Measurements from ENCODE around the gene GOSR2. TPM values are rescaled to one million over a fixed set of nuclear protein-coding genes. Genes with fewer than 3 reads are reported as not detected.

Gene GOSR2
- 10 to 100 TPM in 11 of 12 donors, not detected in 1; 25.5 to 42.6 (median 34.8) TPM for polyA plus RNA-seq (ENCODE audit: insufficient read length in 12 of 12)
- long read RNA-seq, donor 1, transcript GOSR2-209 (4 exons, 1,444 nt) = minor isoform, 6 of 26 reads
- long read RNA-seq, donor 1, transcript GOSR2-232 (6 exons, 3,964 nt) = major isoform, 15 of 26 reads
- long read RNA-seq, donor 1, partial matches to known transcripts = 0 of 26 reads
- long read RNA-seq, donor 1, other reads (novel, unspliced or antisense) = 0 of 26 reads
- long read RNA-seq, donor 2, transcript GOSR2-232 (6 exons, 3,964 nt) = major isoform, 9 of 16 reads
- long read RNA-seq, donor 2, partial matches to known transcripts = 0 of 16 reads
- long read RNA-seq, donor 2, other reads (novel, unspliced or antisense) = 0 of 16 reads
- long read RNA-seq, donor 3, partial matches to known transcripts = 0 of 6 reads
- long read RNA-seq, donor 3, other reads (novel, unspliced or antisense) = 0 of 6 reads
- long read RNA-seq, donor 4, partial matches to known transcripts = 0 of 6 reads
- long read RNA-seq, donor 4, other reads (novel, unspliced or antisense) = 0 of 6 reads
- long read RNA-seq, donor 5, transcript GOSR2-232 (6 exons, 3,964 nt) = major isoform, 14 of 22 reads
- long read RNA-seq, donor 5, partial matches to known transcripts = 0 of 22 reads
- long read RNA-seq, donor 5, other reads (novel, unspliced or antisense) = 0 of 22 reads
- long read RNA-seq, donor 6, partial matches to known transcripts = 0 of 9 reads
- long read RNA-seq, donor 6, other reads (novel, unspliced or antisense) = 0 of 9 reads
- long read RNA-seq, donor 7, transcript GOSR2-232 (6 exons, 3,964 nt) = major isoform, 5 of 9 reads
- long read RNA-seq, donor 7, partial matches to known transcripts = 0 of 9 reads
- long read RNA-seq, donor 7, other reads (novel, unspliced or antisense) = 0 of 9 reads
- long read RNA-seq, donor 8, transcript GOSR2-232 (6 exons, 3,964 nt) = major isoform, 10 of 20 reads
- long read RNA-seq, donor 8, partial matches to known transcripts = 0 of 20 reads
- long read RNA-seq, donor 8, other reads (novel, unspliced or antisense) = 0 of 20 reads
- long read RNA-seq, donor 9, transcript GOSR2-232 (6 exons, 3,964 nt) = major isoform, 7 of 11 reads
- long read RNA-seq, donor 9, partial matches to known transcripts = 0 of 11 reads
- long read RNA-seq, donor 9, other reads (novel, unspliced or antisense) = 0 of 11 reads
- long read RNA-seq, donor 10, transcript GOSR2-232 (6 exons, 3,964 nt) = major isoform, 10 of 17 reads
- long read RNA-seq, donor 10, partial matches to known transcripts = 0 of 17 reads
- long read RNA-seq, donor 10, other reads (novel, unspliced or antisense) = 0 of 17 reads
- long read RNA-seq, donor 11, transcript GOSR2-232 (6 exons, 3,964 nt) = major isoform, 9 of 17 reads
- long read RNA-seq, donor 11, partial matches to known transcripts = 0 of 17 reads
- long read RNA-seq, donor 11, other reads (novel, unspliced or antisense) = 0 of 17 reads

GRCh38 chr17:46922804-46923635 is at the start of gene GOSR2:
Gene GOSR2 (plus strand): TSS chr17:46923160. CDS start chr17:46923193, 33 bp downstream.
- DNase-seq = peak; percentile 96

GRCh38 chr17:46873941-46874645 is 48.9 kb upstream of the GOSR2 start:
- DNase-seq = no peak

DNA sequence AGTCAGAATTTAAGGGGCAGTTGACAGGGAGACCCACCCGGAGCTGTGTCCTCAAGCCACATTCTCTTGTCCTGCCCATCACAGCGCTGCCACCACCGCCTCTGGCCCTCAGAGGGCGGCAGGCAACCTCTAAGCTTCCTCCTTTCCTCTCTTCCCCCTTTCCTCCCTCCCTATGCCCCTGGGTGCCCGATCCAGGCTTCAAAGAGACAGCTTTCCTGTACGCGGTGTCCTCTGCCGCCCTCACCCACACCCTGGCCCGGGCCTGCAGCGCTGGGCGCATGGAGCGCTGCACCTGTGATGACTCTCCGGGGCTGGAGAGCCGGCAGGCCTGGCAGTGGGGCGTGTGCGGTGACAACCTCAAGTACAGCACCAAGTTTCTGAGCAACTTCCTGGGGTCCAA is 48.1 kb upstream of the GOSR2 start:
- no peak for DNase-seq

- no peak for DNase-seq
Measured at GRCh38 chr17:46875849-46876352, 47.1 kb upstream of the GOSR2 start.

- no peak for DNase-seq
Measured at GRCh38 chr17:46876353-46876887, 46.5 kb upstream of the GOSR2 start.

DNA sequence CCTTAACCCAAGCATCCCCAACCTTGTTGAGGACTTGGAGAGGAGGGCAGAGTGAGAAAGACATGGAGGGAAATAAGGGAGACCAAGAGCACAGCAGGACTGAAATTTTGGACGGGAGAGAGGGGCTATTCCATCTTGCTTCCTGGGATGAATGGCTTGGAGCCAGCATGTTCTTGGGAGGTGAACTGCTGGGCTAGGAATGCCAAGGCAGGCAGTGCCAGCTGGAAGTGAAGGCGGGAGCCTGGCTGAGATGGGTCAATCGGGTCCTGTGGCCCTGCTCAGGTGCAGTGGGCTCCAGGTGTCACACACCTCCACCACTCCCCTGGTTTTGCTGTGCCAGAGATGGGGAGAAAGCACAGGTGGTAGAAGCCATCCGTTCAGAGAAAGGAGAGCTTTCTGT is 46.0 kb upstream of the GOSR2 start:
- no peak for DNase-seq

GRCh38 chr17:46877466-46877865 is 45.5 kb upstream of the GOSR2 start:
- no peak for DNase-seq

GRCh38 chr17:46878055-46878454 is 44.9 kb upstream of the GOSR2 start:
- DNase-seq = peak; percentile 10

DNA sequence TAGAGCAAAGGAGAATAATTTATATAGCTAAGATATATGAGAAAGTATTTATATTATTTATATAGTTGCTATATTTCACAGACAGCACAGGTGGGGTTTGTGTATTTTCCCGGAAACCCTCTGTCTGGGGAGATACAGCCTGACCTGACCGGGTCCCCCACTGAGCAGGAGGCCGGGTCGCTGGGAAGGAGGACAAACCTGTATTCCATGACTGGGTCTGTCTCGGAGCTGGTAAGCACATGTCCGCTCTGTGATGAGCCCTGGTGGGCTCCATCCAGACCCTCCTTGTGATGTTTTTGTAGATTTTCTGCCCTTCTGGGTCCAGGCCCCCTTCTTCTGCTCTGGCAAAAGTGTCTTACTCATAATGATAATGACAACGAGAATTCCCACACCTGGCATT is 43.9 kb upstream of the GOSR2 start:
- no peak for DNase-seq

GRCh38 chr17:46881015-46881414 is 41.9 kb upstream of the GOSR2 start:
- no peak for DNase-seq

DNA sequence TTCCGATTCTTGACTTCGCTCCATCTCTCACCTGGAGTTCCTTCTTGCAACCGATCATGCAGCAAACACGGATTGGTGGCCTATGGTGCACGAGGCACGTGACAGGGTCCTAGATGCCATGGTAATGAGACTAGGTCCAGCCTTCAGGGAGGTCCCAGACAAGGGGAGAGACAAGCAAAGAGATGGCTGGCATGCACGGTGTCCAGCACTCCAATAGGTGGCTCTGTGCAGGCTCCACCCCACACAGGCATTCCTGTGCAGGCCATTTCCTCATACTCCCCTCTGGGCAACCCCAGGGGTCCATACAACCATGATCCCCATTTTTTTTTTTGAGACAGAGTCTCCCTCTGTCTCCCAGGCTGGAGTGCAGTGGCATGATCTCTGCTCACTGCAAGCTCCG is 40.3 kb upstream of the GOSR2 start:
- DNase-seq = no peak

DNA sequence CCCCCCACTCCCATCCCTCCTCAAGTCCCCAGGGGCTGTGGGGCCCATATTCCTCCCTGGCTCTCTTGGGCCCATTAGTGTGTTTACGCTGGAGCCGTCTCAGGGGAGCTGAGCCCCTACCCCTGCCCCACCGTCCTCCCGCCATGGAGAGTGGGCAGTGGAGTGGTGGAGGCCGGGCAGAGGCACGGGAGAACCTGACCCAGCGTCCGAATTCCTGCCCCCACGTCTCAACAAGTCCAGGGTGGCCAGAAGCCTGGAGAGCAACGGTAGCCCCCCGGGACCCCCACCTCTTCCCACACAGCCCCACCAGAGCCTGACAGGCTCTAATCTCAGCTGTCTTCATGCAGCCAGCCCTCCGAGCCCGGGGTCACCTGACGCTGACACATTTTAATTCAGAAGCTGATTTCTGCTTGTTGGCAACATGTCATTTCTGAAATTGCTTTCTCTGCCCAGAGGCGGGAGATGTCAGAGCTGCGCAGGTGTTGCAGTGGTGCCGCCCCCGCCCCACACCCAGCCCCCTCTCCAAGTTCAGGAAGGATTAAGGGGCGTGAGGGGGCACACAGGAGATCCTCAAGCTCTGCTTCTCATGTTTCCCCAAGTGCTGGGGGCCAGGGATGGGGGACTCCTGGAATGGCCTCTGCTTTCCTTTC is 39.0 kb upstream of the GOSR2 start:
- DNase-seq = no peak

- DNase-seq = no peak
Measured at GRCh38 chr17:46884552-46884951, 38.4 kb upstream of the GOSR2 start.

DNA sequence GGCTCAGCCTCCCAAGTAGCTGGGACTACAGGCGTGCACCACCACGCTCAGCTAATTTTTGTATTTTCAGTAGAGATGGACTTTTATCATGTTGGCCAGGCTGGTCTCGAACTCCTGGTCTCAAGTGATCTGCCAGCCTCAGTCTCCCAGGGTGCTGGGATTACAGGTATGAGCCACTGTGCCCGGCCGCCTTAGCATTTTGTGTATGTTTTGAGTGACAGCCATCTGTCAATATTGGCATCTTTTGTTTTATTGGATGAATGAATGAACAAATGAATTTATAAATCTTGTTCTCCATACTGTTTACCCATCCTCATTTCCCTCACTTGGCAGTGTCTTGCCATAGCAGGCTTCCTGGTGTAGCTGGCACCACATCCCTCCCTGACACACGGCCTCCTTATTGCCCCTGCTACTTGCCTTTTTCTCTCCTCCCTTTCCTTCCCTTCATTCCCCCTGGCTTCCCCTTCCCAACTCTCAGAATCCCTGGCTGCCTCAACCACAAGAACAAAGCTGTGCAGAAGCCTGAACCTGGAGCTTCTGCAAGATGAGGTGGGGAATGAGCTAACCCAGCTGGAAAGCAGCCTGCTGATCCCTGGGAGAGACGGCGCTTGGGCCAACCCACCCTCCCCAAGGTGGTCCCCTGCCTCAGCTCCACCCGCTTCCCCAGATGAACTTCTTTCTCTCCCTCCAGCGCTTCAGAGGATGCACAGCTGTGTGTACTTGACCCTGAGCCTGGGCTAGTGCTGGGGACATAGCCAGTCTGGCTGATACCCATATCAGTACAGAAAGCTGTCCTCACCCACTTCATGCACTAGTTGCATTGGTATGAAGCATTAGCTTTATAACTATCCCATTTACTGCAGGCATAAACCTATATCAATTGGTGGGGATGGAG is 37.3 kb upstream of the GOSR2 start:
- no peak for DNase-seq

GRCh38 chr17:46886310-46886663 is 36.7 kb upstream of the GOSR2 start:
- no peak for DNase-seq

DNA sequence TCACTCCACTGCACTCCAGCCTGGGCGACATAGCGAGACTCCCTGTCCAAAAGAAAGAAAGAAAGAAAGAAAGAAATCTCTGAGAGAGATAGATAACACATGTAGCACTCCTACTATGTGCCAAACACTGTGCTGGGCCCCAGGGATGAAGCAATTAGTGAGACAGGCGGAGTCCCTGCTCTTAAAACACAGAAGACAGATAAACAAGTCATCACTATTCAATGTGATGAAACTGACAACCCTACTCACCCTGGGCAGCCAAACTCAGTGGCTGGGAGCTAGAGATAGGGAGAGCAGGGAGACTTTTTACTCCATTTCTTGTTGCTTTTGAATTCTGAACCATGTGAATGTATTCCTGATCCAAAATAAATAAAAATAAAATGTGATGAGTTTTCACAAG is 35.2 kb upstream of the GOSR2 start:
- no peak for DNase-seq

DNA sequence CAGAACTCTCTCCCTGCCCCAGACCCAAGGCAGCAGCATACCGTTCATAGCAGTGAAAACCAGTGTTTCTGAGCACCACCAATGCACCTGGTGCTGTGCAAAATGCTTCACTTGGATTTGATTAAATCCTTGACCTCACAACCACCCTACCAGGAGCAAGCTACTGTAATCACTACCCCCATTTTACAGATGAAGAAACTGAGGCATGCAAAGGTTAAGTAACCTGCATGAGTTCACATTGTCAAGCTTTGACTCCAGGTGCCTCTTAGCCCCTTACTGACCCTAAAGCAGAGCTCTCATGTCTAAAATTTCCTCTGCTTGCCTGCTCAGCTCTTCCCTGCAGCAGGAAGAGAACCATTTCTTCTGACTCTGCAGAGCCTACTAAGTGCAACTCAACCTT is 34.2 kb upstream of the GOSR2 start:
- no peak for DNase-seq

DNA sequence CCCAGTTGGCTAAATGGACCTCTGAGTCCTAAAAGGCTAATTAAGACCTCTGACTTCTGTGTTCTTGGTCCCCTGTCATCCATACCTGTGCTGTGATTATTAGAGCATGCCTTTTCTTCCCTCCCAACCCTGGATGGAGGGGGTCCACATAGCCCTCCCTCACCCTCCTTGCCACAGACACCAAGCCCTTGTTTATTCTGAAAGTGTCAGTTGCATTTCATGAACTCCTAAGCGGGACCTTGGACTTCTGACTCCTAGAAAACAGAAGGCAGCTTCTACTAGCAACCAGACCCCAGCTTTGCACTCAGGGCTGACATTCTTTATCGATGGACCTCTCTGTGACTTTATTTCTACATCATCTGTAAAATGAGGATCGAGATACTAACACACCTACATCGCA is 33.4 kb upstream of the GOSR2 start:
- DNase-seq = no peak

All from muscle of arm (tissue), 14 donors.